ENCODE measurements around the gene OR10V1.
A peak's percentile ranks its signal among the peaks of the same experiment; 100 is the strongest.

OR10V1 gene

GRCh38 chr11:59673291-59673690, 40.4 kb downstream of the OR10V1 start:
- Histone ChIP-seq H3K4me3 (no peak overlapping the region), H3K27ac (no peak overlapping the region)

- no peak overlapping the region for H3K4me3 ChIP-seq
- H3K27ac ChIP-seq = no peak overlapping the region
These were observed 42.2 kb downstream of the OR10V1 start for GRCh38 chr11:59671471-59671870.

- Histone ChIP-seq H3K27ac (peak overlapping the region; percentile 70 to 99 (median 96)), H3K4me3 (peak overlapping the region; percentile 77 to 98 (median 95))
These were observed 44.0 kb downstream of the OR10V1 start for GRCh38 chr11:59669611-59670009.

- H3K4me3 ChIP-seq = peak within 1 kb of the TSS; percentile 77 to 98 (median 95)
- peak within 1 kb of the TSS; percentile 90 to 99 (median 97) for H3K27ac ChIP-seq
These were observed 44.6 kb downstream of the OR10V1 start, which contains the start of gene PATL1 for GRCh38 chr11:59668950-59669610. TSS of gene PATL1 (minus strand) at chr11:59669037. CDS start at chr11:59668895, 142 bp downstream.

GRCh38 chr11:59668188-59668949, 45.3 kb downstream of the OR10V1 start:
- H3K27ac ChIP-seq = peak overlapping the region; percentile 89 to 99 (median 97)
- H3K4me3 ChIP-seq = peak overlapping the region; percentile 77 to 98 (median 95)

- Histone ChIP-seq H3K27ac (peak overlapping the region in 18 of 21 experiments; percentile 89 to 99 (median 96)), H3K4me3 (peak overlapping the region; percentile 77 to 98 (median 95))
These were observed 45.8 kb downstream of the OR10V1 start for GRCh38 chr11:59667812-59668187.

GRCh38 chr11:59666969-59667368, 46.7 kb downstream of the OR10V1 start:
- Histone ChIP-seq H3K27ac (peak overlapping the region in 5 of 21 experiments; percentile 89 to 99 (median 96)), H3K4me3 (no peak overlapping the region)
